OCI-LY7 (cell line): Measurements from ENCODE around the gene RPUSD1. TPM values are rescaled to one million over a fixed set of nuclear protein-coding genes. Genes with fewer than 3 reads are reported as not detected.

Source experiments
- BruUV-seq: library from RNA; stranded (reverse); fragments of 400-500 nt; replicated peaks from 2 replicates; lab custom pipeline; 2021; lab: Mats Ljungman, UMichigan
- CTCF ChIA-PET: fragments of 300-600 bp; sonication (Branson Sonifier 250); formaldehyde crosslinking; loops from one replicate; lab custom pipeline; 2022; ENCODE audit warnings: antibody characterized with exemption; ENCODE audit not compliant: unreplicated experiment; lab: Charles Lee
- POLR2A ChIA-PET: fragments of 300-600 bp; sonication (Branson Sonifier 250); formaldehyde crosslinking; loops from one replicate; lab custom pipeline; 2022; ENCODE audit warnings: antibody characterized with exemption; lab: Charles Lee
- DNase-seq: peaks from one replicate; pipeline ENCODE4 v3.0.0-alpha.2; 2015; ENCODE audit warnings: low spot score
- H2AFZ ChIP-seq: fragments of 200-600 bp; sonication (generic), shearing (Covaris generic); 2 replicates; pipeline ENCODE4 v1.6.1; 2014; ENCODE audit warnings: mild to moderate bottlenecking, antibody characterized with exemption, low read length, moderate library complexity
- H3K27ac ChIP-seq: fragments of 200-600 bp; sonication (generic); 2 replicates; pipeline ENCODE4 v1.5.1; 2014; ENCODE audit warnings: mixed run types, low read depth, mild to moderate bottlenecking, moderate library complexity, low read length, inconsistent platforms; ENCODE audit not compliant: poor library complexity, severe bottlenecking
- H3K36me3 ChIP-seq: fragments of 200-600 bp; sonication (generic); 2 replicates; pipeline ENCODE4 v1.6.1; 2014; ENCODE audit warnings: mild to moderate bottlenecking, antibody characterized with exemption, low read length, moderate library complexity, mixed read lengths; ENCODE audit not compliant: insufficient read depth
- H3K4me1 ChIP-seq: fragments of 200-600 bp; sonication (generic); 2 replicates; pipeline ENCODE4 v1.5.1; 2014; ENCODE audit warnings: mild to moderate bottlenecking, low read length; ENCODE audit not compliant: insufficient read depth, poor library complexity, severe bottlenecking
- H3K4me2 ChIP-seq: fragments of 200-600 bp; sonication (generic); 2 replicates; pipeline ENCODE4 v1.6.1; 2014; ENCODE audit warnings: mild to moderate bottlenecking, low read length
- H3K4me3 ChIP-seq: fragments of 200-600 bp; sonication (generic); 2 replicates; pipeline ENCODE4 v1.5.1; 2014; ENCODE audit warnings: mild to moderate bottlenecking, low read depth, low read length; ENCODE audit not compliant: poor library complexity, severe bottlenecking
- H3K79me2 ChIP-seq: fragments of 200-600 bp; sonication (generic); 2 replicates; pipeline ENCODE4 v1.6.1; 2016; ENCODE audit warnings: low read depth, mild to moderate bottlenecking, low read length, moderate library complexity, mixed read lengths; ENCODE audit not compliant: insufficient read depth
- H3K9me2 ChIP-seq: fragments of 200-600 bp; sonication (generic); 2 replicates; pipeline ENCODE4 v1.6.1; 2016; ENCODE audit warnings: mild to moderate bottlenecking, low read length, mixed read lengths; ENCODE audit not compliant: insufficient read depth
- H3K9me3 ChIP-seq: fragments of 200-600 bp; sonication (generic); 2 replicates; pipeline ENCODE4 v1.6.1; 2014; ENCODE audit warnings: mild to moderate bottlenecking, mixed run types, low read length, mixed read lengths
- H4K20me1 ChIP-seq: fragments of 200-600 bp; sonication (generic); 2 replicates; pipeline ENCODE4 v1.6.1; 2014; ENCODE audit warnings: mild to moderate bottlenecking, antibody characterized with exemption, low read length, moderate library complexity, mixed read lengths; ENCODE audit not compliant: insufficient read depth
- CTCF ChIP-seq: fragments of 200-600 bp; sonication (generic); conservative IDR thresholded peaks from 2 replicates; pipeline ENCODE4 v1.5.1; 2014; ENCODE audit warnings: mild to moderate bottlenecking, antibody characterized with exemption, low read length, moderate library complexity, mixed read lengths
- EZH2phosphoT487 ChIP-seq: fragments of 200-600 bp; sonication (generic); IDR thresholded peaks from 2 replicates; pipeline ENCODE4 v1.6.1; 2018; ENCODE audit warnings: low read depth, borderline replicate concordance, mild to moderate bottlenecking, mixed run types, antibody characterized with exemption, low read length, moderate library complexity, mixed read lengths
- intact Hi-C: fragments of 100-400 bp; cut with micrococcal nuclease; formaldehyde crosslinking; loops from one replicate; pipeline ENCODE4 v1.10.0; 2022; ENCODE audit not compliant: unreplicated experiment
- total RNA-seq, 2 experiments: library from RNA; depleted of rRNA in 1 of 2; stranded (reverse); fragments of >200 nt in 1 of 2; shearing (Covaris generic) in 1 of 2; gene quantifications; 2 replicates each; pipeline ENCODE4 v1.2.3, GENCODE V29; 2014 to 2022

RPUSD1 gene
- total RNA-seq, 2 experiments from 2014 or later, result 48.6 to 64.1 TPM

- DNase-seq, result no peak
- peaks cover 8% of the 10 kb centered on the region for H3K9me3 ChIP-seq
- no peak overlapping the region for H2AFZ ChIP-seq
- H3K36me3 ChIP-seq, result no peaks in the 10 kb centered on the region
- H4K20me1 ChIP-seq, result no peaks in the 10 kb centered on the region
- TF ChIP-seq CTCF (no peak), EZH2phosphoT487 (no peak)
- H3K4me1 ChIP-seq, result no peaks in the 10 kb centered on the region
- intact Hi-C loops, result no loop called here
- no peak overlapping the region for H3K4me3 ChIP-seq
- H3K4me2 ChIP-seq, result no peak overlapping the region
- POLR2A ChIA-PET, result no interaction called here
- BruUV-seq, result no TSS peak
- H3K27ac ChIP-seq, result no peak overlapping the region
- no peaks in the 10 kb centered on the region for H3K79me2 ChIP-seq
- no peaks in the 10 kb centered on the region for H3K9me2 ChIP-seq
- CTCF ChIA-PET, result no interaction called here
Measured at GRCh38 chr16:831571-832413, 43.6 kb upstream of the RPUSD1 start.

GRCh38 chr16:830871-831570 lies 42.8 kb upstream of the RPUSD1 start:
- no peak overlapping the region for H3K4me2 ChIP-seq
- CTCF ChIA-PET, result no interaction called here
- no peaks in the 10 kb centered on the region for H3K36me3 ChIP-seq
- H3K4me1 ChIP-seq, result no peaks in the 10 kb centered on the region
- BruUV-seq, result no TSS peak
- no peak overlapping the region for H3K4me3 ChIP-seq
- POLR2A ChIA-PET, result no interaction called here
- intact Hi-C loops, result no loop called here
- DNase-seq, result no peak
- H3K79me2 ChIP-seq, result no peaks in the 10 kb centered on the region
- TF ChIP-seq CTCF, result no peak
- no peak for TF ChIP-seq EZH2phosphoT487
- H3K27ac ChIP-seq, result no peak overlapping the region
- no peaks in the 10 kb centered on the region for H3K9me2 ChIP-seq
- no peaks in the 10 kb centered on the region for H4K20me1 ChIP-seq
- H3K9me3 ChIP-seq, result peaks cover 2% of the 10 kb centered on the region
- no peak overlapping the region for H2AFZ ChIP-seq
